ENCODE measurements around the gene CAPN15.

DNA sequence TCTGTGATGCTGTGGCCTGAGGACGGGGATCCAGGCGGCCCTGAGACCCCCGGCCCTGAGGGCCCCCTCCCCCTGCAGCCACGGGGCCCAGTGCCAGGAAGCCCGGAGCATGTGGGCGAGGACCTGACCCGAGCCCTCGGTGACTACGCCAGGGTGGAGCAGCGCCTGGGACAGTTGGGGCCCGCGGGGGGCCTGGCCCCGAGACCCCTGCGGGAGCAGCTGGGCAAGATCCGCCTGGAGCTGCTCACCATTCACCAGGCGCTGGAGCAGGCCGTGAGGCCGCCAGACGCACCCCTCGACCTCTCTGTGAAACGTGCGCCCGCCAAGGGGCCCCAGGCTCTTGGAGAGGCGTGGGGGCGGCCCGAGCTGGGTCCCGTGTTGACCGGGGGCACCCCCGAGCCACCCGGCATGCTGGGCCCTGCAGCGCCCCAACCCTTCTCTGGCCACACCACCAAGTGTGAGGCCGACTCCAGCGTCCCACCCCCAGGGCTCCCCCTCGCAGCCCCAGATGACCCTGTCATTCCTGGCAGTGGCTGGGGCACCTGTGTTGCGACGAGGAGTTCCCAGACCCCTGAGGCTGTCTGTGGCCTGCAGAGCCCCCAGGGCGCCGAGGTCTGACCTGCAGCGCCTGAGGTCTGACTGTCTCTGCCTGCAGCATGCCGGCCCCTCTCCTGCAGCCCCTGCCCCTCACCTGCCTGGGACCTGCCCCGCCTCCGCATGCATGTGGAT lies 37.3 kb downstream of the CAPN15 start:
- TF ChIP-seq, protein P1, sequence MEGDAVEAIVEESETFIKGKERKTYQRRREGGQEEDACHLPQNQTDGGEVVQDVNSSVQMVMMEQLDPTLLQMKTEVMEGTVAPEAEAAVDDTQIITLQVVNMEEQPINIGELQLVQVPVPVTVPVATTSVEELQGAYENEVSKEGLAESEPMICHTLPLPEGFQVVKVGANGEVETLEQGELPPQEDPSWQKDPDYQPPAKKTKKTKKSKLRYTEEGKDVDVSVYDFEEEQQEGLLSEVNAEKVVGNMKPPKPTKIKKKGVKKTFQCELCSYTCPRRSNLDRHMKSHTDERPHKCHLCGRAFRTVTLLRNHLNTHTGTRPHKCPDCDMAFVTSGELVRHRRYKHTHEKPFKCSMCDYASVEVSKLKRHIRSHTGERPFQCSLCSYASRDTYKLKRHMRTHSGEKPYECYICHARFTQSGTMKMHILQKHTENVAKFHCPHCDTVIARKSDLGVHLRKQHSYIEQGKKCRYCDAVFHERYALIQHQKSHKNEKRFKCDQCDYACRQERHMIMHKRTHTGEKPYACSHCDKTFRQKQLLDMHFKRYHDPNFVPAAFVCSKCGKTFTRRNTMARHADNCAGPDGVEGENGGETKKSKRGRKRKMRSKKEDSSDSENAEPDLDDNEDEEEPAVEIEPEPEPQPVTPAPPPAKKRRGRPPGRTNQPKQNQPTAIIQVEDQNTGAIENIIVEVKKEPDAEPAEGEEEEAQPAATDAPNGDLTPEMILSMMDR (IDR thresholded peaks at IDR 0.05), result no peak
- no peak for TF ChIP-seq POLR2A (IDR thresholded peaks at IDR 0.05)

All from right lobe of liver (tissue), 4 donors.